ENCODE data around the gene IL1A.

Gene IL1A

GRCh38 chr2:112726487-112727190, 57.7 kb downstream of the IL1A start:
- peak; percentile 55 for DNase-seq (ENCODE audit: low read depth, low spot score)
- ChIA-PET CTCF (interaction anchor here (0.7 to 14.5 kb wide), 37 partner anchors 8 to 246 kb away, joined by 3 to 410 read pairs (median 7); partner anchors contain the start of gene CHCHD5), POLR2A (interaction anchor here (1.0 to 3.5 kb wide), 2 partner anchors 100 to 142 kb away, joined by 3 to 14 read pairs; partner anchors contain the start of gene CHCHD5)
- H3K4me3 ChIP-seq (ENCODE audit: low read depth, low read length) = no peak overlapping the region
- TF ChIP-seq CTCF (IDR thresholded peaks at IDR 0.05; ENCODE audit: insufficient read depth, low read length, missing control alignments) = peak; percentile 98

- ChIA-PET POLR2A (interaction anchor here (3.5 kb wide), 1 partner anchor 99 kb away, joined by 14 read pairs; no protein-coding TSS in a partner anchor), CTCF (interaction anchor here (0.6 to 14.5 kb wide), 33 partner anchors 8 to 604 kb away, joined by 3 to 410 read pairs (median 8); partner anchors contain the start of gene CHCHD5)
- no peak overlapping the region for H3K4me3 ChIP-seq (ENCODE audit: low read depth, low read length)
- TF ChIP-seq CTCF (IDR thresholded peaks at IDR 0.05; ENCODE audit: insufficient read depth, low read length, missing control alignments) = no peak
- DNase-seq (ENCODE audit: low read depth, low spot score) = no peak
Measured at GRCh38 chr2:112725545-112726457, 58.5 kb downstream of the IL1A start.

- ChIA-PET CTCF (interaction anchor here (0.6 to 14.5 kb wide), 21 partner anchors 7 to 603 kb away, joined by 3 to 410 read pairs (median 14); partner anchors contain the start of gene CHCHD5), POLR2A (interaction anchor here (3.5 kb wide), 1 partner anchor 98 kb away, joined by 14 read pairs; no protein-coding TSS in a partner anchor)
- DNase-seq (ENCODE audit: low read depth, low spot score) = no peak
- peak; percentile 28 for TF ChIP-seq CTCF (IDR thresholded peaks at IDR 0.05; ENCODE audit: insufficient read depth, low read length, missing control alignments)
- no peak overlapping the region for H3K4me3 ChIP-seq (ENCODE audit: low read depth, low read length)
Measured at GRCh38 chr2:112724591-112725525, 59.4 kb downstream of the IL1A start.

GRCh38 chr2:112723995-112724394, 60.3 kb downstream of the IL1A start:
- ChIA-PET POLR2A (interaction anchor here (3.5 kb wide), 1 partner anchor 98 kb away, joined by 14 read pairs; no protein-coding TSS in a partner anchor), CTCF (interaction anchor here (1.3 to 14.5 kb wide), 10 partner anchors 10 to 143 kb away, joined by 3 to 410 read pairs (median 27); partner anchors contain the start of gene CHCHD5)
- no peak for TF ChIP-seq CTCF (IDR thresholded peaks at IDR 0.05; ENCODE audit: insufficient read depth, low read length, missing control alignments)
- H3K4me3 ChIP-seq (ENCODE audit: low read depth, low read length) = no peak overlapping the region
- no peak for DNase-seq (ENCODE audit: low read depth, low spot score)
